K562 (cell line): ENCODE measurements around the gene IRS2.

ENCODE experiments used
- CHD4 ChIP-seq: fragments of 200-600 bp; sonication (generic); IDR thresholded peaks from 3 replicates; pipeline ENCODE4 v1.6.1; 2012; ENCODE audit warnings: low read depth, mild to moderate bottlenecking, mixed read lengths, low read length, inconsistent platforms; ENCODE audit not compliant: insufficient read depth, insufficient replicate concordance, poor library complexity, severe bottlenecking
- E2F5 ChIP-seq: sonication (generic); formaldehyde crosslinking; IDR thresholded peaks from 2 replicates; pipeline ENCODE4 v1.8.0; 2022; ENCODE audit warnings: mild to moderate bottlenecking, missing genetic modification reagents
- FOXP1 ChIP-seq: sonication (generic); formaldehyde crosslinking; IDR thresholded peaks from 2 replicates; pipeline ENCODE4 v1.8.0; 2022; ENCODE audit warnings: mild to moderate bottlenecking, missing genetic modification reagents
- SUPT5H ChIP-seq: fragments of 450-650 bp; IDR thresholded peaks from 2 replicates; pipeline ENCODE4 v1.6.1; 2016

GRCh38 chr13:109718726-109719125 lies 67.7 kb downstream of the IRS2 start:
- no peak for TF ChIP-seq SUPT5H
- no peak for TF ChIP-seq CHD4
- no peak for TF ChIP-seq E2F5 (CRISPR knock-in tag)
- no peak for TF ChIP-seq FOXP1 (CRISPR knock-in tag)
